WTC11 (cell line): ENCODE data around the gene RHBDD3.

Source experiments
- CREB1 ChIP-seq: sonication (generic); formaldehyde crosslinking; IDR thresholded peaks from 2 replicates; pipeline ENCODE4 v1.8.0; 2023; ENCODE audit warnings: mild to moderate bottlenecking, missing genetic modification reagents
- FOXJ3 ChIP-seq: sonication (generic); formaldehyde crosslinking; IDR thresholded peaks from 2 replicates; pipeline ENCODE4 v1.9.0; 2021; ENCODE audit warnings: missing genetic modification reagents, mild to moderate bottlenecking, borderline replicate concordance
- GABPB1 ChIP-seq: sonication (generic); formaldehyde crosslinking; IDR thresholded peaks from 2 replicates; pipeline ENCODE4 v1.8.1; 2023; ENCODE audit warnings: mild to moderate bottlenecking, missing genetic modification reagents
- TF ChIP-seq, protein P1 (sequence below): sonication (generic); formaldehyde crosslinking; IDR thresholded peaks from 2 replicates; pipeline ENCODE4 v1.8.1; 2023; ENCODE audit warnings: mild to moderate bottlenecking, moderate library complexity, missing genetic modification reagents
- TF ChIP-seq, protein P2 (sequence below): fragments of 200-600 bp; IDR thresholded peaks from 2 replicates; pipeline ENCODE4 v1.8.0; 2022; ENCODE audit warnings: antibody characterized with exemption
- TF ChIP-seq, protein P3 (sequence below): sonication (generic); formaldehyde crosslinking; IDR thresholded peaks from 2 replicates; pipeline ENCODE4 v1.8.1; 2023; ENCODE audit warnings: mild to moderate bottlenecking, missing genetic modification reagents, moderate library complexity
- TF ChIP-seq, protein P4 (sequence below): sonication (generic); formaldehyde crosslinking; IDR thresholded peaks from 2 replicates; pipeline ENCODE4 v1.8.1; 2022; ENCODE audit warnings: low read depth, mild to moderate bottlenecking, moderate library complexity, missing genetic modification reagents, borderline replicate concordance

DNA sequence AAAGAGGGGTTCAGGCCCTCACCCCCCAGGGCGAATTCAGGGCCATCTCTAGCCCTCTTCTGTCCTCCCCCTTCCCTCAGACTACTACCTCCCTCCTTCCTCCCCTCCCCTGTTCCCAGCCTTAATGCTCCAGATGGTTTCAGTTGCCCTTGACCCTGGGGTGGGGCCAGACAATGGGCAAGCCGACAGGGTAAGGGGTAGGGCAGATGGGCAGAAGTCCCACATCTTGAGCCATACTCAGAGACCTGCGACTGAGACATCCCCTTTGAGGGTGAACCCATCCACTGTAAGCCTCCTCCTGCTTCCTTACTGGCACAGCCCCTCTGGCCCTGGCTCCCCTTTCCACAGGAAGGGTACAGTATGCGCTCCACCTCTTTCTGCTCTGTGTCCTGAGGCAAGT is 1.9 kb downstream of the RHBDD3 start:
- TF ChIP-seq, protein P1, sequence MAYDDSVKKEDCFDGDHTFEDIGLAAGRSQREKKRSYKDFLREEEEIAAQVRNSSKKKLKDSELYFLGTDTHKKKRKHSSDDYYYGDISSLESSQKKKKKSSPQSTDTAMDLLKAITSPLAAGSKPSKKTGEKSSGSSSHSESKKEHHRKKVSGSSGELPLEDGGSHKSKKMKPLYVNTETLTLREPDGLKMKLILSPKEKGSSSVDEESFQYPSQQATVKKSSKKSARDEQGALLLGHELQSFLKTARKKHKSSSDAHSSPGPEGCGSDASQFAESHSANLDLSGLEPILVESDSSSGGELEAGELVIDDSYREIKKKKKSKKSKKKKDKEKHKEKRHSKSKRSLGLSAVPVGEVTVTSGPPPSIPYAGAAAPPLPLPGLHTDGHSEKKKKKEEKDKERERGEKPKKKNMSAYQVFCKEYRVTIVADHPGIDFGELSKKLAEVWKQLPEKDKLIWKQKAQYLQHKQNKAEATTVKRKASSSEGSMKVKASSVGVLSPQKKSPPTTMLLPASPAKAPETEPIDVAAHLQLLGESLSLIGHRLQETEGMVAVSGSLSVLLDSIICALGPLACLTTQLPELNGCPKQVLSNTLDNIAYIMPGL: no peak
- no peak for TF ChIP-seq CREB1
- TF ChIP-seq FOXJ3: no peak
- TF ChIP-seq GABPB1: no peak
- TF ChIP-seq, protein P2, sequence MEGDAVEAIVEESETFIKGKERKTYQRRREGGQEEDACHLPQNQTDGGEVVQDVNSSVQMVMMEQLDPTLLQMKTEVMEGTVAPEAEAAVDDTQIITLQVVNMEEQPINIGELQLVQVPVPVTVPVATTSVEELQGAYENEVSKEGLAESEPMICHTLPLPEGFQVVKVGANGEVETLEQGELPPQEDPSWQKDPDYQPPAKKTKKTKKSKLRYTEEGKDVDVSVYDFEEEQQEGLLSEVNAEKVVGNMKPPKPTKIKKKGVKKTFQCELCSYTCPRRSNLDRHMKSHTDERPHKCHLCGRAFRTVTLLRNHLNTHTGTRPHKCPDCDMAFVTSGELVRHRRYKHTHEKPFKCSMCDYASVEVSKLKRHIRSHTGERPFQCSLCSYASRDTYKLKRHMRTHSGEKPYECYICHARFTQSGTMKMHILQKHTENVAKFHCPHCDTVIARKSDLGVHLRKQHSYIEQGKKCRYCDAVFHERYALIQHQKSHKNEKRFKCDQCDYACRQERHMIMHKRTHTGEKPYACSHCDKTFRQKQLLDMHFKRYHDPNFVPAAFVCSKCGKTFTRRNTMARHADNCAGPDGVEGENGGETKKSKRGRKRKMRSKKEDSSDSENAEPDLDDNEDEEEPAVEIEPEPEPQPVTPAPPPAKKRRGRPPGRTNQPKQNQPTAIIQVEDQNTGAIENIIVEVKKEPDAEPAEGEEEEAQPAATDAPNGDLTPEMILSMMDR: no peak
- TF ChIP-seq, protein P3, sequence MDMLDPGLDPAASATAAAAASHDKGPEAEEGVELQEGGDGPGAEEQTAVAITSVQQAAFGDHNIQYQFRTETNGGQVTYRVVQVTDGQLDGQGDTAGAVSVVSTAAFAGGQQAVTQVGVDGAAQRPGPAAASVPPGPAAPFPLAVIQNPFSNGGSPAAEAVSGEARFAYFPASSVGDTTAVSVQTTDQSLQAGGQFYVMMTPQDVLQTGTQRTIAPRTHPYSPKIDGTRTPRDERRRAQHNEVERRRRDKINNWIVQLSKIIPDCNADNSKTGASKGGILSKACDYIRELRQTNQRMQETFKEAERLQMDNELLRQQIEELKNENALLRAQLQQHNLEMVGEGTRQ (CRISPR knock-in tag): no peak
- TF ChIP-seq, protein P4, sequence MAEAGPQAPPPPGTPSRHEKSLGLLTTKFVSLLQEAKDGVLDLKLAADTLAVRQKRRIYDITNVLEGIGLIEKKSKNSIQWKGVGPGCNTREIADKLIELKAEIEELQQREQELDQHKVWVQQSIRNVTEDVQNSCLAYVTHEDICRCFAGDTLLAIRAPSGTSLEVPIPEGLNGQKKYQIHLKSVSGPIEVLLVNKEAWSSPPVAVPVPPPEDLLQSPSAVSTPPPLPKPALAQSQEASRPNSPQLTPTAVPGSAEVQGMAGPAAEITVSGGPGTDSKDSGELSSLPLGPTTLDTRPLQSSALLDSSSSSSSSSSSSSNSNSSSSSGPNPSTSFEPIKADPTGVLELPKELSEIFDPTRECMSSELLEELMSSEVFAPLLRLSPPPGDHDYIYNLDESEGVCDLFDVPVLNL: no peak
